ENCODE measurements around the gene DLX1. TPM values are rescaled to one million over a fixed set of nuclear protein-coding genes. Genes with fewer than 3 reads are reported as not detected.

The DLX1 gene
- total RNA-seq, 1 donor from 2014 or later = 21.6 TPM

Other genes starting within 250 kb of the DLX1 start
- gene SLC25A12, start 191.3 kb upstream of the DLX1 start, total RNA-seq = 66.0 TPM
- 59.9 TPM for gene HAT1, start 163.0 kb upstream of the DLX1 start, total RNA-seq
- 6.1 TPM for gene METAP1D, start 85.6 kb upstream of the DLX1 start, total RNA-seq
- gene DLX2, start 17.4 kb downstream of the DLX1 start, total RNA-seq = 2.9 TPM